Body of pancreas (tissue), 4 donors: ENCODE measurements around the gene KRT80.

Experiments used
- POLR2A ChIP-seq, 3 donors: fragments of 450-650 bp; IDR thresholded peaks; one replicate each; pipeline ENCODE4 v1.6.1; 2016; ENCODE audit warnings: antibody characterized with exemption in 3 of 3, mild to moderate bottlenecking in 2 of 3
- TF ChIP-seq, protein P1 (sequence below), 7 experiments: fragments of 450-650 bp in 4 of 7; fragments of 200-600 bp in 3 of 7; sonication (generic) in 3 of 7; IDR thresholded peaks; one replicate each; pipeline ENCODE4 v1.5.1; 2016 to 2019; ENCODE audit warnings: antibody characterized with exemption in 7 of 7

GRCh38 chr12:52210186-52210924 is 18.5 kb upstream of the KRT80 start:
- TF ChIP-seq, protein P1, sequence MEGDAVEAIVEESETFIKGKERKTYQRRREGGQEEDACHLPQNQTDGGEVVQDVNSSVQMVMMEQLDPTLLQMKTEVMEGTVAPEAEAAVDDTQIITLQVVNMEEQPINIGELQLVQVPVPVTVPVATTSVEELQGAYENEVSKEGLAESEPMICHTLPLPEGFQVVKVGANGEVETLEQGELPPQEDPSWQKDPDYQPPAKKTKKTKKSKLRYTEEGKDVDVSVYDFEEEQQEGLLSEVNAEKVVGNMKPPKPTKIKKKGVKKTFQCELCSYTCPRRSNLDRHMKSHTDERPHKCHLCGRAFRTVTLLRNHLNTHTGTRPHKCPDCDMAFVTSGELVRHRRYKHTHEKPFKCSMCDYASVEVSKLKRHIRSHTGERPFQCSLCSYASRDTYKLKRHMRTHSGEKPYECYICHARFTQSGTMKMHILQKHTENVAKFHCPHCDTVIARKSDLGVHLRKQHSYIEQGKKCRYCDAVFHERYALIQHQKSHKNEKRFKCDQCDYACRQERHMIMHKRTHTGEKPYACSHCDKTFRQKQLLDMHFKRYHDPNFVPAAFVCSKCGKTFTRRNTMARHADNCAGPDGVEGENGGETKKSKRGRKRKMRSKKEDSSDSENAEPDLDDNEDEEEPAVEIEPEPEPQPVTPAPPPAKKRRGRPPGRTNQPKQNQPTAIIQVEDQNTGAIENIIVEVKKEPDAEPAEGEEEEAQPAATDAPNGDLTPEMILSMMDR (IDR thresholded peaks at IDR 0.05): no peak
- no peak for TF ChIP-seq POLR2A (IDR thresholded peaks at IDR 0.05)
